Measurements from ENCODE around the gene GCNT3.

The GCNT3 gene, protein sequence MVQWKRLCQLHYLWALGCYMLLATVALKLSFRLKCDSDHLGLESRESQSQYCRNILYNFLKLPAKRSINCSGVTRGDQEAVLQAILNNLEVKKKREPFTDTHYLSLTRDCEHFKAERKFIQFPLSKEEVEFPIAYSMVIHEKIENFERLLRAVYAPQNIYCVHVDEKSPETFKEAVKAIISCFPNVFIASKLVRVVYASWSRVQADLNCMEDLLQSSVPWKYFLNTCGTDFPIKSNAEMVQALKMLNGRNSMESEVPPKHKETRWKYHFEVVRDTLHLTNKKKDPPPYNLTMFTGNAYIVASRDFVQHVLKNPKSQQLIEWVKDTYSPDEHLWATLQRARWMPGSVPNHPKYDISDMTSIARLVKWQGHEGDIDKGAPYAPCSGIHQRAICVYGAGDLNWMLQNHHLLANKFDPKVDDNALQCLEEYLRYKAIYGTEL

GRCh38 chr15:59611276-59612260, at the start of gene GCNT3:
Gene GCNT3 (plus strand): TSS chr15:59611783. CDS start chr15:59618239, 6,456 bp downstream.
- DNase-seq, result no peak

GRCh38 chr15:59562448-59563186, 49.0 kb upstream of the GCNT3 start:
- no peak for DNase-seq

- DNase-seq, result no peak
Measured at GRCh38 chr15:59565299-59565698, 46.3 kb upstream of the GCNT3 start.

GRCh38 chr15:59567324-59567723, 44.3 kb upstream of the GCNT3 start:
- DNase-seq, result no peak

DNA sequence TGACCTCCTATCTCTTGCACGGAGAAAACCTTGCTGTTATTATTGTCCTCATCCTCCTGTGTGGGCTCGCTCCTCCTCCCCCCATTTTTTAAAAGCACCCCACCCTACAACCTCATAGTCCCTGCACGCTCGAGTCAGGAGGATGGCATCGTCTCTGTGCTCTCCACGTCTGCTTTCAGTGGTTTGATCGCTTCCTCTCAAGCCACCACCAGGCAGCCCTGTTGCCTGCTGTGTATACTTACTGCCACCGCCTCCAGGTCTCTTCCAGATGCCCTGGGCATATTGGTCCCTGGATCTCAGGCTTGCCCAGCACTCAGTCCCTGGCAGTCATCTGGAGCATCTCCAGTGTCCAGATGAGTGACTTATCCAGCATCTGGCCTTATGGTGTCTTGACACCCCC, 42.1 kb upstream of the GCNT3 start:
- no peak for DNase-seq

DNA sequence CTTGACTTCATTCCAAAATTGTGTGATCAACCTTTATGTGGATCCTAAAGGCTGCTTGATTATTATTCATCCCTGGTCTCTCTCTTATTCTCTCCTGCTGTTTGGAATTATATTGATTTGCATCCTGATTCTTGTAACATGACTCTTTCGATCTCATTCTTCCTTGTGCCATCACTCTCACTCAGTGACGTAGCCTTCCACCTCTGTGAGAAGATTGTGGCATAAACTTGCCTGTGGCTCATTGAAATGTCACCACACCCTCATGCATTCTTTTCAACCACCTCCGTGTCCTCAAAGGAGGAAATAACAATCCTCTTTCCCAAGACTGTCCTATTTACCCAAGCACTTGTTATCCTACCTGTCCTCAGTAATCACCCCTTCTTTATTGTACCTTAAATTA, 41.3 kb upstream of the GCNT3 start:
- DNase-seq, result no peak

GRCh38 chr15:59571606-59572005, 40.0 kb upstream of the GCNT3 start:
- no peak for DNase-seq

- no peak for DNase-seq
Measured at GRCh38 chr15:59583088-59583487, 28.5 kb upstream of the GCNT3 start.

DNA sequence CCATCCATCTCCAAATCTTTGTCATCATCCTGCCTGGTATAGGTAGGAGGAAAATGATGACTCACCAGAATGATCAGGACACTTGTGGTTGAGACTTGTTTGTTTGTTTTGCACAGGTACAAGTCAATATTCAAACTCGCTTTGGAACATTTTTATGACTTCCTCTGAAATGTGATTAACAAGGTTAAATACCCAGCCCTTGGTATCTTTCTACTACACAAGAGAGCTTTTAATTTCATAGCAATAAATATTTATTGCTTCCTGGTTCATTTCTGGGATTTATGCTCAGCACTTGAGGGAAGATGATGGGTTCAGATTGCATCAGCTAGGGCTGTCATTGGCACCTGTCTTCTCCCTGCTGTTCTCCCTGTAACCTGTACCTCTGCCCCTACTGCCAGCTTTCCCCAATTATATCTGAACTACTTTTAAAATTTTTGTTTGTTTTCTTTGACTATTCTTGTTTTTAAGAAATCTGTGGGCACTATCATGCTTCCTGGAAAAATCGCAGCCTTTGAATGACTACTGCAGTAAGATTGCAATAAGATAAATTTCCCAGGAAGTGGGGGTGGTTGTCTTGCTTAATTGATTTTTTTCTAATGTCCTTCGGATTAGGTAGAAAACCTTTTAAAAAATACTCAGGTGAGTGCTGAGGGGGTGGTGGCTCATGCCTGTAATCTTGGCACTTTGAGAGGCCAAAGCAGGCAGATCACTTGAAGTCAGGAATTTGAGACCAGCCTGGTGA, 24.3 kb upstream of the GCNT3 start:
- no peak for DNase-seq

- DNase-seq, result no peak
Measured at GRCh38 chr15:59590027-59590426, 21.6 kb upstream of the GCNT3 start.

GRCh38 chr15:59591356-59591755, 20.2 kb upstream of the GCNT3 start:
- no peak for DNase-seq

DNA sequence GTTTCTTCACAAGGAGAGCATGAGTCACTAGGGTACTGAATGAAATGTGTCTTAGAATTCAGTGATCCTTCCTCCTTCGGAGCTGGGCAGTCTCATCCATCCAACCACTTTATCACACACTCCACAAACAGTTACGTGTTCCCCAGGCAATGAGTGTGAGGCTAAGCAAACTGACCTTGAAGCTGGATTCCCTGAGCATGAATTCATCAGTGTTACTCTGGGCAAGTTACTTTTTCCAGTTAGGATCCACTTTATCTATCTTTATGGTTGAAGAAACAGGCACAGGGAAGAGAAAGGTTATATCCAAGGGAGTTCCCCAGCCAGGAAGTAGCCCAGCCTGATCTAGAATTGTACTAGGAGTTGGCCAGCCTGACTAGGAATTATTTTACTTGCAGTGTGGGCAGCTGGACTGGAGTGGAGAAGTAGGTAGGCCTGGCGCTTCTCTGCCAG, 17.1 kb upstream of the GCNT3 start:
- no peak for DNase-seq

GRCh38 chr15:59594991-59595390, 16.6 kb upstream of the GCNT3 start:
- DNase-seq, result no peak

GRCh38 chr15:59595434-59595915, 16.1 kb upstream of the GCNT3 start:
- DNase-seq, result no peak

GRCh38 chr15:59596640-59597039, 14.9 kb upstream of the GCNT3 start:
- DNase-seq, result no peak

GRCh38 chr15:59598461-59598860, 13.1 kb upstream of the GCNT3 start:
- no peak for DNase-seq

GRCh38 chr15:59605994-59606393, 5.6 kb upstream of the GCNT3 start:
- no peak for DNase-seq

- peak; percentile 17 for DNase-seq
Measured at GRCh38 chr15:59609730-59610712, 1.6 kb upstream of the GCNT3 start.

DNA sequence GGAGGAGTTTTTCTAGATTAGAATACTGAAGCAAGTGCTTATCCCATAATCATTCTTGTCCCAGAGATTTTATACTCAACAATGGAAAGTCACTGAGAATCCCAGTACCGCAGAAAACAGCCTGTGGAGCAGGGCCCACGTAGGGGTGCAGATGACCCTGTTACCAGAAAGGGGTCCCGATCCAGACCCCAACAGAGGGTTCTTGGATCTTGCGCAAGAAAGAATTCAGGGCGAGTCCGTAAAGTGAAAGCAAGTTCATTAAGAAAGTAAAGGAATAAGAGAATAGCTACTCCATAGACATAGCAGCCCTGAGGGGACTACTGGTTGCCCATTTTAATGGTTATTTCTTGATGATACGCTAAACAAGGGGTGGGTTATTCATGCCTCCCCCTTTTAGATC, 2.6 kb downstream of the GCNT3 start:
- DNase-seq, result no peak

DNA sequence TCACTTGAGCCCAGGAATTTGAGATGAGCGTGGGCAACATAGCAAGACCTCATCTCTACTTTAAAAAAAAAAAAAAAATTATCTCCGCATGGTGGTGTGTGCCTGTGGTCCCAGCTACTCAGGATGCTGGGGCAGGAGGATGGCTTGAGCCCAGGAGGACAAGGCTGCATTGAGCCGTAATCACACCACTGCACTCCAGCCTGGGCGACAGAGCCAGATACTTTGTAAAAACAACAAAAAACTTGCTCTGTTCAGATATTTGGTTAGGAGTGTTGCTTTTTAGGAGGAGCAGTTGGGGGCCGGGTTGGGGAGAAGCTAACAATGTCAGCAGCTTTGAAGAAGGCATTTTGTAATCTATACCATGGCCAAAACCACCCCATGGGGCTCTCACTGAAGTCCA, 4.1 kb downstream of the GCNT3 start:
- no peak for DNase-seq

- no peak for DNase-seq
Measured at GRCh38 chr15:59616379-59616778, 4.8 kb downstream of the GCNT3 start.
